Eye (tissue), 1 donor: ENCODE results near the gene UMODL1.

Experiments used
- DNase-seq: peaks from one replicate; pipeline ENCODE4 v3.0.0-alpha.2; 2015

Gene UMODL1

GRCh38 chr21:42133131-42133530, 62.0 kb downstream of the UMODL1 start:
- no peak for DNase-seq

GRCh38 chr21:42135386-42136052, 64.4 kb downstream of the UMODL1 start:
- no peak for DNase-seq

- no peak for DNase-seq
Observed at GRCh38 chr21:42137191-42137904, 66.2 kb downstream of the UMODL1 start.

GRCh38 chr21:42140196-42140934, 69.2 kb downstream of the UMODL1 start:
- DNase-seq = no peak

GRCh38 chr21:42141643-42142042, 70.5 kb downstream of the UMODL1 start:
- DNase-seq = no peak

GRCh38 chr21:42142141-42142540, 71.0 kb downstream of the UMODL1 start:
- no peak for DNase-seq

GRCh38 chr21:42142627-42143026, 71.5 kb downstream of the UMODL1 start:
- DNase-seq = no peak

GRCh38 chr21:42143111-42143510, 72.0 kb downstream of the UMODL1 start:
- no peak for DNase-seq

GRCh38 chr21:42144221-42144620, 73.1 kb downstream of the UMODL1 start:
- no peak for DNase-seq

- no peak for DNase-seq
Observed at GRCh38 chr21:42144679-42145568, 73.8 kb downstream of the UMODL1 start.

GRCh38 chr21:42145569-42146272, 74.6 kb downstream of the UMODL1 start:
- DNase-seq = peak; percentile 90

GRCh38 chr21:42146273-42146805, 75.2 kb downstream of the UMODL1 start:
- DNase-seq = no peak

- no peak for DNase-seq
Observed at GRCh38 chr21:42146821-42147220, 75.7 kb downstream of the UMODL1 start.

GRCh38 chr21:42147386-42148020, 76.4 kb downstream of the UMODL1 start:
- no peak for DNase-seq

GRCh38 chr21:42148097-42148496, 77.0 kb downstream of the UMODL1 start:
- no peak for DNase-seq

GRCh38 chr21:42148584-42148983, 77.5 kb downstream of the UMODL1 start:
- DNase-seq = no peak

GRCh38 chr21:42149656-42150473, 78.7 kb downstream of the UMODL1 start:
- DNase-seq = no peak

GRCh38 chr21:42150474-42151085, 79.5 kb downstream of the UMODL1 start:
- DNase-seq = no peak

GRCh38 chr21:42151148-42151947, 80.2 kb downstream of the UMODL1 start:
- DNase-seq = no peak
